ENCODE results near the gene SCN10A.

DNA sequence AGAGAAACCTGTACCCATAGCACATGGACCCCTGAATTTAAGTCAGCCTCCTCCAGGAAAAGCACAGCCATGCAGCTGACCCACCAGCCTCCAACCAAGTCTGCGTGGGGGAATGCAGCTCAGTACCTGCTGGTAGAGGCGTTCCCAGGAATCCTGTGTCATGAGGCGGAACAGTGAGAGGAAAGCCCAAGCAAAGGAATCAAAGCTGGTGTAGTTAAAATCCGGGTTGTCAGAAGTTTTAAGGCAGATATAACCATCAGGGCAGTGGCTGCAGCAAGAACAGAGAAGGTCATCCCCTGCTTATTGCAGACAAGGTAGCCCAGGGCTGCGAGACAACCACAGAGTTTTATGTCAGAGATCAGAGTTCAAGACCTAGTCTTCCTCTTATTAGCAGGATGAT is 59.1 kb downstream of the SCN10A start:
- TF ChIP-seq, protein P1, sequence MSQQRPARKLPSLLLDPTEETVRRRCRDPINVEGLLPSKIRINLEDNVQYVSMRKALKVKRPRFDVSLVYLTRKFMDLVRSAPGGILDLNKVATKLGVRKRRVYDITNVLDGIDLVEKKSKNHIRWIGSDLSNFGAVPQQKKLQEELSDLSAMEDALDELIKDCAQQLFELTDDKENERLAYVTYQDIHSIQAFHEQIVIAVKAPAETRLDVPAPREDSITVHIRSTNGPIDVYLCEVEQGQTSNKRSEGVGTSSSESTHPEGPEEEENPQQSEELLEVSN (IDR thresholded peaks at IDR 0.05; ENCODE audit: borderline replicate concordance, low read depth): no peak
- no peak for TF ChIP-seq CTCF (IDR thresholded peaks at IDR 0.05)
- TF ChIP-seq ZC3H11A (IDR thresholded peaks at IDR 0.05): no peak
- TF ChIP-seq, protein P2, sequence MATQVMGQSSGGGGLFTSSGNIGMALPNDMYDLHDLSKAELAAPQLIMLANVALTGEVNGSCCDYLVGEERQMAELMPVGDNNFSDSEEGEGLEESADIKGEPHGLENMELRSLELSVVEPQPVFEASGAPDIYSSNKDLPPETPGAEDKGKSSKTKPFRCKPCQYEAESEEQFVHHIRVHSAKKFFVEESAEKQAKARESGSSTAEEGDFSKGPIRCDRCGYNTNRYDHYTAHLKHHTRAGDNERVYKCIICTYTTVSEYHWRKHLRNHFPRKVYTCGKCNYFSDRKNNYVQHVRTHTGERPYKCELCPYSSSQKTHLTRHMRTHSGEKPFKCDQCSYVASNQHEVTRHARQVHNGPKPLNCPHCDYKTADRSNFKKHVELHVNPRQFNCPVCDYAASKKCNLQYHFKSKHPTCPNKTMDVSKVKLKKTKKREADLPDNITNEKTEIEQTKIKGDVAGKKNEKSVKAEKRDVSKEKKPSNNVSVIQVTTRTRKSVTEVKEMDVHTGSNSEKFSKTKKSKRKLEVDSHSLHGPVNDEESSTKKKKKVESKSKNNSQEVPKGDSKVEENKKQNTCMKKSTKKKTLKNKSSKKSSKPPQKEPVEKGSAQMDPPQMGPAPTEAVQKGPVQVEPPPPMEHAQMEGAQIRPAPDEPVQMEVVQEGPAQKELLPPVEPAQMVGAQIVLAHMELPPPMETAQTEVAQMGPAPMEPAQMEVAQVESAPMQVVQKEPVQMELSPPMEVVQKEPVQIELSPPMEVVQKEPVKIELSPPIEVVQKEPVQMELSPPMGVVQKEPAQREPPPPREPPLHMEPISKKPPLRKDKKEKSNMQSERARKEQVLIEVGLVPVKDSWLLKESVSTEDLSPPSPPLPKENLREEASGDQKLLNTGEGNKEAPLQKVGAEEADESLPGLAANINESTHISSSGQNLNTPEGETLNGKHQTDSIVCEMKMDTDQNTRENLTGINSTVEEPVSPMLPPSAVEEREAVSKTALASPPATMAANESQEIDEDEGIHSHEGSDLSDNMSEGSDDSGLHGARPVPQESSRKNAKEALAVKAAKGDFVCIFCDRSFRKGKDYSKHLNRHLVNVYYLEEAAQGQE (IDR thresholded peaks at IDR 0.05): no peak
- TF ChIP-seq RAD21 (conservative IDR thresholded peaks at IDR 0.05 in 1 of 2, IDR thresholded peaks at IDR 0.05 in 1 of 2): no peak
- TF ChIP-seq KDM1A (IDR thresholded peaks at IDR 0.05; ENCODE audit: low read depth): no peak
- no peak for TF ChIP-seq HMGXB4 (CRISPR knock-in tag; IDR thresholded peaks at IDR 0.05; ENCODE audit: borderline replicate concordance)

All from A549 (cell line).